ENCODE data around the gene MADCAM1. TPM values are rescaled to one million over a fixed set of nuclear protein-coding genes. Genes with fewer than 3 reads are reported as not detected.

Gene MADCAM1
- total and polyA plus RNA-seq, 2 experiments from 2014 or later = 2.9 to 4.0 TPM

- Histone ChIP-seq H3K79me2 (peaks cover 9% of the 10 kb centered on the region), H3K9me2 (replicated peaks; ENCODE audit: insufficient read depth) (no peaks in the 10 kb centered on the region), H4K20me1 (ENCODE audit: insufficient read depth, poor library complexity, severe bottlenecking) (peaks cover 13% of the 10 kb centered on the region), H3K27ac (no peak overlapping the region), H3K9me3 (ENCODE audit: low read depth) (no peaks in the 10 kb centered on the region), H3K4me3 (no peak overlapping the region), H2AFZ (no peak overlapping the region), H3K36me3 (replicated peaks; ENCODE audit: insufficient read depth, low read depth) (no peaks in the 10 kb centered on the region), H3K27me3 (no peaks in the 10 kb centered on the region), H3K4me2 (no peak overlapping the region), H3K4me1 (ENCODE audit: insufficient read depth) (no peaks in the 10 kb centered on the region)
- 95% methylated on average over 34 of the region's 34 CpGs for WGBS (ENCODE audit: low lambda C conversion rate, missing lambda C conversion rate)
- TF ChIP-seq EZH2 (IDR thresholded peaks at IDR 0.05; ENCODE audit: borderline replicate concordance) (no peak), CTCF (IDR thresholded peaks at IDR 0.05; ENCODE audit: poor library complexity) (no peak), EZH2phosphoT487 (IDR thresholded peaks at IDR 0.05; ENCODE audit: low read depth, severe bottlenecking, unreplicated experiment) (no peak)
- DNase-seq (ENCODE audit: low spot score) = no peak
These were observed 46.0 kb downstream of the MADCAM1 start for GRCh38 chr19:542173-542866.

GRCh38 chr19:543910-544608 lies 47.8 kb downstream of the MADCAM1 start, which contains the start of gene GZMM:
Gene GZMM, plus strand, starts transcription at chr19:544053. Its CDS starts 19 bp downstream, at chr19:544072.
- Histone ChIP-seq H3K79me2 (no peaks in the 10 kb centered on the region), H3K27ac (no peak within 1 kb of the TSS), H3K4me3 (no peak within 1 kb of the TSS), H3K9me3 (ENCODE audit: low read depth) (no peaks in the 10 kb centered on the region), H3K36me3 (replicated peaks; ENCODE audit: insufficient read depth, low read depth) (no peaks in the 10 kb centered on the region), H2AFZ (no peak within 1 kb of the TSS), H3K4me2 (no peak within 1 kb of the TSS), H3K27me3 (no peaks in the 10 kb centered on the region), H3K4me1 (ENCODE audit: insufficient read depth) (no peaks in the 10 kb centered on the region), H3K9me2 (replicated peaks; ENCODE audit: insufficient read depth) (no peaks in the 10 kb centered on the region), H4K20me1 (ENCODE audit: insufficient read depth, poor library complexity, severe bottlenecking) (peaks cover 5% of the 10 kb centered on the region)
- no peak for TF ChIP-seq EZH2phosphoT487 (IDR thresholded peaks at IDR 0.05; ENCODE audit: low read depth, severe bottlenecking, unreplicated experiment)
- TF ChIP-seq CTCF (IDR thresholded peaks at IDR 0.05; ENCODE audit: poor library complexity) = no peak
- no peak for TF ChIP-seq EZH2 (IDR thresholded peaks at IDR 0.05; ENCODE audit: borderline replicate concordance)
- 87% methylated on average over 30 of the region's 31 CpGs for WGBS (ENCODE audit: low lambda C conversion rate, missing lambda C conversion rate)
- no peak for DNase-seq (ENCODE audit: low spot score)

- WGBS (ENCODE audit: low lambda C conversion rate, missing lambda C conversion rate) = 94% methylated on average over 12 of the region's 15 CpGs
- no peak overlapping the region for H3K27ac ChIP-seq
- no peaks in the 10 kb centered on the region for H3K27me3 ChIP-seq
- no peak for TF ChIP-seq EZH2phosphoT487 (IDR thresholded peaks at IDR 0.05; ENCODE audit: low read depth, severe bottlenecking, unreplicated experiment)
- TF ChIP-seq CTCF (IDR thresholded peaks at IDR 0.05; ENCODE audit: poor library complexity) = no peak
- no peak for TF ChIP-seq EZH2 (IDR thresholded peaks at IDR 0.05; ENCODE audit: borderline replicate concordance)
- H3K79me2 ChIP-seq = no peaks in the 10 kb centered on the region
- no peaks in the 10 kb centered on the region for H4K20me1 ChIP-seq (ENCODE audit: insufficient read depth, poor library complexity, severe bottlenecking)
- no peaks in the 10 kb centered on the region for H3K9me2 ChIP-seq (replicated peaks; ENCODE audit: insufficient read depth)
- H3K4me3 ChIP-seq = no peak overlapping the region
- H3K4me1 ChIP-seq (ENCODE audit: insufficient read depth) = no peaks in the 10 kb centered on the region
- no peaks in the 10 kb centered on the region for H3K9me3 ChIP-seq (ENCODE audit: low read depth)
- DNase-seq (ENCODE audit: low spot score) = no peak
- no peak overlapping the region for H2AFZ ChIP-seq
- H3K36me3 ChIP-seq (replicated peaks; ENCODE audit: insufficient read depth, low read depth) = no peaks in the 10 kb centered on the region
- H3K4me2 ChIP-seq = no peak overlapping the region
These were observed 50.8 kb downstream of the MADCAM1 start for GRCh38 chr19:547117-547516.

Measured in hepatocyte (in vitro differentiated cells).